Measurements from ENCODE around the gene OSMR. TPM values are rescaled to one million over a fixed set of nuclear protein-coding genes. Genes with fewer than 3 reads are reported as not detected.

OSMR gene
- total RNA-seq, 1 experiment from 2014 or later, result 31.6 TPM

DNA sequence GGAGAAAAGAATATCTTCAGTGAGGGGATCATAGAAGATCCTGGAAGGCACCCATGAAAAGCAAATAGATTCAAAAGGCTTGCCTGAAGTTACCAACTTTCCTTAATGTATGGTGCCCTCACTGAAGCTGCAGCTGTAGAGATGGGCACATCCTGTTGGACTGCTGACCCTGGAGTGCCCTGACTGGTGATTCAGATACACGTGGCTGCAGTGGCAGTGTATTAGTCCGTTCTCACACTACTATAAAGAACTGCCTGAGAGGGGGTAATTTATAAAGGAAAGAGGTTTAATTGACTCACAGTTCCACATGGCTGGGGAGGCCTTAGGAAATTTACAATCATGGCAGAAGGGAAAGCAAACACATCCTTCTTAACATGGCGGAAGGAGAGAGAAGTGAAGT is 80.3 kb downstream of the OSMR start:
- Histone ChIP-seq H3K9me3 (ENCODE audit: low read depth, low read length, poor library complexity, severe bottlenecking) (no peaks in the 10 kb centered on the region), H3K36me3 (ENCODE audit: insufficient read depth, low read length, poor library complexity, severe bottlenecking) (peaks cover 14% of the 10 kb centered on the region), H3K27me3 (replicated peaks; ENCODE audit: insufficient read depth, low read depth, low read length, poor library complexity) (no peaks in the 10 kb centered on the region), H3K27ac (ENCODE audit: low read depth, low read length, poor library complexity, severe bottlenecking) (no peak overlapping the region), H3K4me3 (ENCODE audit: low read depth, low read length, poor library complexity, severe bottlenecking) (no peak overlapping the region), H3K4me1 (ENCODE audit: insufficient read depth, low read length, poor library complexity, severe bottlenecking) (no peaks in the 10 kb centered on the region)
- no peak for DNase-seq (ENCODE audit: low spot score)
- TF ChIP-seq, protein P1, sequence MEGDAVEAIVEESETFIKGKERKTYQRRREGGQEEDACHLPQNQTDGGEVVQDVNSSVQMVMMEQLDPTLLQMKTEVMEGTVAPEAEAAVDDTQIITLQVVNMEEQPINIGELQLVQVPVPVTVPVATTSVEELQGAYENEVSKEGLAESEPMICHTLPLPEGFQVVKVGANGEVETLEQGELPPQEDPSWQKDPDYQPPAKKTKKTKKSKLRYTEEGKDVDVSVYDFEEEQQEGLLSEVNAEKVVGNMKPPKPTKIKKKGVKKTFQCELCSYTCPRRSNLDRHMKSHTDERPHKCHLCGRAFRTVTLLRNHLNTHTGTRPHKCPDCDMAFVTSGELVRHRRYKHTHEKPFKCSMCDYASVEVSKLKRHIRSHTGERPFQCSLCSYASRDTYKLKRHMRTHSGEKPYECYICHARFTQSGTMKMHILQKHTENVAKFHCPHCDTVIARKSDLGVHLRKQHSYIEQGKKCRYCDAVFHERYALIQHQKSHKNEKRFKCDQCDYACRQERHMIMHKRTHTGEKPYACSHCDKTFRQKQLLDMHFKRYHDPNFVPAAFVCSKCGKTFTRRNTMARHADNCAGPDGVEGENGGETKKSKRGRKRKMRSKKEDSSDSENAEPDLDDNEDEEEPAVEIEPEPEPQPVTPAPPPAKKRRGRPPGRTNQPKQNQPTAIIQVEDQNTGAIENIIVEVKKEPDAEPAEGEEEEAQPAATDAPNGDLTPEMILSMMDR (conservative IDR thresholded peaks at IDR 0.05; ENCODE audit: low read depth, low read length), result no peak
- no peak for TF ChIP-seq EZH2 (IDR thresholded peaks at IDR 0.05; ENCODE audit: borderline replicate concordance, low read depth, low read length, poor library complexity, severe bottlenecking)
- POLR2A ChIA-PET (ENCODE audit: low non-redundant PET), result no interaction called here
- intact Hi-C loops (cut with micrococcal nuclease; ENCODE audit: unreplicated experiment), result no loop called here
- no TSS peak for BruUV-seq (replicated peaks)
- CTCF ChIA-PET, result no interaction called here

DNA sequence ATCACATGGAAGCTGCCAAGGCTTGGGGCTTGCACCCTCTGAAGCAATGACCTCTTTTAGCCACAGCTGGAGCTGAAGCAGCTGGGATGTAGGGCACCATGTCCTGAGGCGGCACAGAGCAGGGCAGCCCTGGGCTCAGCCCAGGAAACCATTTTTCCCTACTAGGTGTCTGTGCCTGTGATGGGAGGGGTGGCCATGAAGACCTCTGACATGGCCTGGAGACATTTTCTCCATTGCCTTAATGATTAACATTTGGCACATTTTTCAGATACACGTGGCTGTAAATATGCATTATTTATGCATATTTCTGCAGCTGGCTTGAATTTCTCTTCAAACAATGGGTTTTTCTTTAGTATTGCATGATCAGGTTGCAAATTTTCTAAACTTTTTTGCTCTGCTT is 81.7 kb downstream of the OSMR start:
- H3K27me3 ChIP-seq (replicated peaks; ENCODE audit: insufficient read depth, low read depth, low read length, poor library complexity), result no peaks in the 10 kb centered on the region
- ChIA-PET CTCF (no interaction called here), POLR2A (ENCODE audit: low non-redundant PET) (no interaction called here)
- H3K4me1 ChIP-seq (ENCODE audit: insufficient read depth, low read length, poor library complexity, severe bottlenecking), result no peaks in the 10 kb centered on the region
- H3K9me3 ChIP-seq (ENCODE audit: low read depth, low read length, poor library complexity, severe bottlenecking), result no peaks in the 10 kb centered on the region
- TF ChIP-seq, protein P1 (conservative IDR thresholded peaks at IDR 0.05; ENCODE audit: low read depth, low read length), result no peak
- no peak for TF ChIP-seq EZH2 (IDR thresholded peaks at IDR 0.05; ENCODE audit: borderline replicate concordance, low read depth, low read length, poor library complexity, severe bottlenecking)
- H3K4me3 ChIP-seq (ENCODE audit: low read depth, low read length, poor library complexity, severe bottlenecking), result no peak overlapping the region
- peaks cover 14% of the 10 kb centered on the region for H3K36me3 ChIP-seq (ENCODE audit: insufficient read depth, low read length, poor library complexity, severe bottlenecking)
- no TSS peak for BruUV-seq (replicated peaks)
- DNase-seq (ENCODE audit: low spot score), result no peak
- intact Hi-C loops (cut with micrococcal nuclease; ENCODE audit: unreplicated experiment), result no loop called here
- H3K27ac ChIP-seq (ENCODE audit: low read depth, low read length, poor library complexity, severe bottlenecking), result no peak overlapping the region

DNA sequence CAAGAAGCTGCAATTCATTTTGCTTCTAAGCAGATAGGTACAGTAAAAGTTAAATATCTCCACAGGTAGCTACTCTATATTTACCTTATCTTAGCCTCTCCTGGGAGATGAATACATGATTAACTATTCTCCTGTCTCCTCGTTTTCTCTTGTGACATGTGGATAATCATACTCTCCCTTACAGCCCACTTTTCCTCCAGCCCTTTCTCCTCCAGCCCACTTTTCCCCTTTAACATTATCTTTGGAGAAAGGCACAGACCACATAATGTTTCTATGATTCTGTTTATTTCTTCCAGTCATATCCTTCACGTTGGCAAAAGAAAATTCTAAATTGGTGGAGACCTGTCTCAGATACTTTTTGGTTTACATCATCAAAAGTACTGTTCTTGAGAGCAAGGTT is 84.0 kb downstream of the OSMR start:
- no peaks in the 10 kb centered on the region for H3K27me3 ChIP-seq (replicated peaks; ENCODE audit: insufficient read depth, low read depth, low read length, poor library complexity)
- H3K9me3 ChIP-seq (ENCODE audit: low read depth, low read length, poor library complexity, severe bottlenecking), result no peaks in the 10 kb centered on the region
- H3K36me3 ChIP-seq (ENCODE audit: insufficient read depth, low read length, poor library complexity, severe bottlenecking), result peaks cover 11% of the 10 kb centered on the region
- no peak overlapping the region for H3K27ac ChIP-seq (ENCODE audit: low read depth, low read length, poor library complexity, severe bottlenecking)
- no TSS peak for BruUV-seq (replicated peaks)
- TF ChIP-seq, protein P1 (conservative IDR thresholded peaks at IDR 0.05; ENCODE audit: low read depth, low read length), result no peak
- TF ChIP-seq EZH2 (IDR thresholded peaks at IDR 0.05; ENCODE audit: borderline replicate concordance, low read depth, low read length, poor library complexity, severe bottlenecking), result no peak
- intact Hi-C loops (cut with micrococcal nuclease; ENCODE audit: unreplicated experiment), result no loop called here
- H3K4me1 ChIP-seq (ENCODE audit: insufficient read depth, low read length, poor library complexity, severe bottlenecking), result no peaks in the 10 kb centered on the region
- CTCF ChIA-PET, result no interaction called here
- DNase-seq (ENCODE audit: low spot score), result no peak
- no peak overlapping the region for H3K4me3 ChIP-seq (ENCODE audit: low read depth, low read length, poor library complexity, severe bottlenecking)
- POLR2A ChIA-PET (ENCODE audit: low non-redundant PET), result no interaction called here

All from A673 (cell line).